ENCODE measurements around the gene MRGPRD. TPM values are rescaled to one million over a fixed set of nuclear protein-coding genes. Genes with fewer than 3 reads are reported as not detected.

The MRGPRD gene
- total RNA-seq, 1 donor, result not detected

- peak; percentile 82 for DNase-seq (ENCODE audit: insufficient read length, low spot score, missing footprints)
- H3K9me3 ChIP-seq (ENCODE audit: low read depth, low read length), result no peaks in the 10 kb centered on the region
- no peaks in the 10 kb centered on the region for H3K79me2 ChIP-seq (ENCODE audit: insufficient read depth, low read length)
- H4K20me1 ChIP-seq (ENCODE audit: insufficient read depth, low read length), result no peaks in the 10 kb centered on the region
- H3K27ac ChIP-seq (ENCODE audit: low read depth, low read length), result no peak overlapping the region
- H3K4me3 ChIP-seq (ENCODE audit: insufficient read depth, low read length), result no peak overlapping the region
- H3K27me3 ChIP-seq (ENCODE audit: insufficient read depth, low read length), result peaks cover 9% of the 10 kb centered on the region
- no peaks in the 10 kb centered on the region for H3K4me1 ChIP-seq (ENCODE audit: insufficient read depth, low read length)
- no peak overlapping the region for H3K4me2 ChIP-seq (ENCODE audit: insufficient read depth, low read length)
- TF ChIP-seq CTCF (IDR thresholded peaks at IDR 0.05; ENCODE audit: extremely low read depth, low read depth, low read length), result peak; percentile 12
- no peak overlapping the region for H2AFZ ChIP-seq (ENCODE audit: low read length)
- H3K36me3 ChIP-seq (ENCODE audit: insufficient read depth, low read length), result no peaks in the 10 kb centered on the region
Measured at GRCh38 chr11:68962527-68963250, 18.1 kb downstream of the MRGPRD start.

GRCh38 chr11:68961245-68961644 lies 19.5 kb downstream of the MRGPRD start:
- Histone ChIP-seq H3K36me3 (ENCODE audit: insufficient read depth, low read length) (no peaks in the 10 kb centered on the region), H3K4me1 (ENCODE audit: insufficient read depth, low read length) (no peaks in the 10 kb centered on the region), H3K9me3 (ENCODE audit: low read depth, low read length) (no peaks in the 10 kb centered on the region), H3K4me2 (ENCODE audit: insufficient read depth, low read length) (no peak overlapping the region), H3K27me3 (ENCODE audit: insufficient read depth, low read length) (peaks cover 9% of the 10 kb centered on the region), H2AFZ (ENCODE audit: low read length) (no peak overlapping the region), H3K27ac (ENCODE audit: low read depth, low read length) (no peak overlapping the region), H3K4me3 (ENCODE audit: insufficient read depth, low read length) (no peak overlapping the region), H4K20me1 (ENCODE audit: insufficient read depth, low read length) (no peaks in the 10 kb centered on the region), H3K79me2 (ENCODE audit: insufficient read depth, low read length) (no peaks in the 10 kb centered on the region)
- TF ChIP-seq CTCF (IDR thresholded peaks at IDR 0.05; ENCODE audit: extremely low read depth, low read depth, low read length), result no peak
- DNase-seq (ENCODE audit: insufficient read length, low spot score, missing footprints), result peak; percentile 66

- Histone ChIP-seq H4K20me1 (ENCODE audit: insufficient read depth, low read length) (no peaks in the 10 kb centered on the region), H3K4me2 (ENCODE audit: insufficient read depth, low read length) (no peak overlapping the region), H2AFZ (ENCODE audit: low read length) (no peak overlapping the region), H3K9me3 (ENCODE audit: low read depth, low read length) (no peaks in the 10 kb centered on the region), H3K4me1 (ENCODE audit: insufficient read depth, low read length) (no peaks in the 10 kb centered on the region), H3K36me3 (ENCODE audit: insufficient read depth, low read length) (no peaks in the 10 kb centered on the region), H3K27me3 (ENCODE audit: insufficient read depth, low read length) (peaks cover 5% of the 10 kb centered on the region), H3K4me3 (ENCODE audit: insufficient read depth, low read length) (no peak overlapping the region), H3K27ac (ENCODE audit: low read depth, low read length) (no peak overlapping the region), H3K79me2 (ENCODE audit: insufficient read depth, low read length) (no peaks in the 10 kb centered on the region)
- peak; percentile 79 for DNase-seq (ENCODE audit: insufficient read length, low spot score, missing footprints)
- TF ChIP-seq CTCF (IDR thresholded peaks at IDR 0.05; ENCODE audit: extremely low read depth, low read depth, low read length), result no peak
Measured at GRCh38 chr11:68960294-68961071, 20.3 kb downstream of the MRGPRD start.
